Hepatocyte (in vitro differentiated cells): ENCODE data around the gene LDB3. TPM values are rescaled to one million over a fixed set of nuclear protein-coding genes. Genes with fewer than 3 reads are reported as not detected.

ENCODE experiments used
- DNase-seq: peaks from one replicate; pipeline ENCODE4 v3.0.0-alpha.2; 2016; ENCODE audit warnings: low spot score
- H2AFZ ChIP-seq: fragments of 200-600 bp; sonication (generic); 2 replicates; pipeline ENCODE4 v1.6.0; 2016; ENCODE audit warnings: antibody characterized with exemption, mild to moderate bottlenecking
- H3K27ac ChIP-seq: fragments of 200-600 bp; sonication (generic); 2 replicates; pipeline ENCODE4 v1.5.1; 2016; ENCODE audit warnings: mild to moderate bottlenecking
- H3K27me3 ChIP-seq: fragments of 200-600 bp; sonication (generic); 2 replicates; pipeline ENCODE4 v1.6.1; 2016
- H3K36me3 ChIP-seq: fragments of 200-600 bp; sonication (generic); replicated peaks from 2 replicates; pipeline ENCODE4 v1.5.1; 2016; ENCODE audit warnings: low read depth; ENCODE audit not compliant: insufficient read depth
- H3K4me1 ChIP-seq: fragments of 200-600 bp; sonication (generic); 2 replicates; pipeline ENCODE4 v1.5.1; 2016; ENCODE audit warnings: mild to moderate bottlenecking, moderate library complexity; ENCODE audit not compliant: insufficient read depth
- H3K4me2 ChIP-seq: fragments of 200-600 bp; sonication (generic); 2 replicates; pipeline ENCODE4 v1.6.0; 2016
- H3K4me3 ChIP-seq: fragments of 200-600 bp; sonication (generic); 2 replicates; pipeline ENCODE4 v1.5.1; 2016; ENCODE audit warnings: mild to moderate bottlenecking
- H3K79me2 ChIP-seq: fragments of 200-600 bp; sonication (generic); 2 replicates; pipeline ENCODE4 v1.6.0; 2017; ENCODE audit warnings: mild to moderate bottlenecking
- H3K9me2 ChIP-seq: fragments of 200-600 bp; sonication (generic); replicated peaks from 2 replicates; pipeline ENCODE4 v1.6.0; 2017; ENCODE audit warnings: mild to moderate bottlenecking; ENCODE audit not compliant: insufficient read depth
- H3K9me3 ChIP-seq: fragments of 200-600 bp; sonication (generic); 2 replicates; pipeline ENCODE4 v1.5.1; 2016; ENCODE audit warnings: low read depth, mild to moderate bottlenecking
- H4K20me1 ChIP-seq: fragments of 200-600 bp; sonication (generic); 2 replicates; pipeline ENCODE4 v1.6.0; 2016; ENCODE audit warnings: mild to moderate bottlenecking; ENCODE audit not compliant: insufficient read depth, poor library complexity, severe bottlenecking
- CTCF ChIP-seq: fragments of 200-600 bp; sonication (generic); IDR thresholded peaks from 2 replicates; pipeline ENCODE4 v1.5.1; 2016; ENCODE audit warnings: antibody characterized with exemption, mild to moderate bottlenecking; ENCODE audit not compliant: poor library complexity
- EZH2 ChIP-seq: fragments of 200-600 bp; sonication (generic); IDR thresholded peaks from 2 replicates; pipeline ENCODE4 v1.6.1; 2016; ENCODE audit warnings: antibody characterized with exemption, mild to moderate bottlenecking, borderline replicate concordance
- EZH2phosphoT487 ChIP-seq: fragments of 200-600 bp; sonication (generic); IDR thresholded peaks from one replicate; pipeline ENCODE4 v1.6.1; 2018; ENCODE audit warnings: antibody characterized with exemption, mild to moderate bottlenecking, low read depth, moderate library complexity; ENCODE audit not compliant: unreplicated experiment, severe bottlenecking
- WGBS: methylation state at CpG from one replicate; pipeline ENCODE4 v1.1.6; 2016; ENCODE audit warnings: low lambda C conversion rate; ENCODE audit errors: missing lambda C conversion rate; 5-methylcytosine and 5-hydroxymethylcytosine counted together
- polyA plus RNA-seq: library from polyadenylated mRNA; unstranded; fragments of >200 nt; fragmentation: Nextera tagmentation; extraction: Ambion mirVana; gene quantifications from 2 replicates; pipeline ENCODE4 v1.2.1, GENCODE V29; 2016
- total RNA-seq: library from RNA; depleted of rRNA; stranded (reverse); fragments of >200 nt; gene quantifications from 2 replicates; pipeline ENCODE4 v1.2.3, GENCODE V29; 2014

The LDB3 gene
- total and polyA plus RNA-seq, 2 experiments from 2014 or later = 0.31 TPM; not detected in 1

GRCh38 chr10:86775870-86776180, 107.5 kb downstream of the LDB3 start:
- H3K27ac ChIP-seq = peak overlapping the region; percentile 42
- peak overlapping the region; percentile 46 for H3K4me2 ChIP-seq
- H3K27me3 ChIP-seq = no peaks in the 10 kb centered on the region
- peaks cover 93% of the 10 kb centered on the region for H3K79me2 ChIP-seq
- no peaks in the 10 kb centered on the region for H3K9me3 ChIP-seq
- H3K4me1 ChIP-seq = peaks cover 14% of the 10 kb centered on the region
- H2AFZ ChIP-seq = no peak overlapping the region
- DNase-seq = no peak
- H4K20me1 ChIP-seq = peaks cover 73% of the 10 kb centered on the region
- no peak overlapping the region for H3K4me3 ChIP-seq
- no peaks in the 10 kb centered on the region for H3K9me2 ChIP-seq
- 58% methylated on average over 3 of the region's 3 CpGs for WGBS
- TF ChIP-seq CTCF = no peak
- no peak for TF ChIP-seq EZH2phosphoT487
- TF ChIP-seq EZH2 = no peak
- H3K36me3 ChIP-seq = no peaks in the 10 kb centered on the region

GRCh38 chr10:86779220-86780017, 111.1 kb downstream of the LDB3 start:
- no peak overlapping the region for H2AFZ ChIP-seq
- no peaks in the 10 kb centered on the region for H3K27me3 ChIP-seq
- H3K4me1 ChIP-seq = peaks cover 14% of the 10 kb centered on the region
- peaks cover 4% of the 10 kb centered on the region for H3K9me3 ChIP-seq
- H3K36me3 ChIP-seq = no peaks in the 10 kb centered on the region
- H3K4me2 ChIP-seq = no peak overlapping the region
- WGBS = 85% methylated on average over 5 of the region's 5 CpGs
- no peak overlapping the region for H3K27ac ChIP-seq
- DNase-seq = no peak
- H3K4me3 ChIP-seq = no peak overlapping the region
- H3K9me2 ChIP-seq = no peaks in the 10 kb centered on the region
- H3K79me2 ChIP-seq = peaks cover 95% of the 10 kb centered on the region
- H4K20me1 ChIP-seq = peaks cover 66% of the 10 kb centered on the region
- no peak for TF ChIP-seq CTCF
- TF ChIP-seq EZH2phosphoT487 = no peak
- TF ChIP-seq EZH2 = no peak

GRCh38 chr10:86782701-86783418, 114.5 kb downstream of the LDB3 start:
- 75% methylated on average over 1 of the region's 1 CpG for WGBS

More at GRCh38 chr10:86782701-86783418, 114.5 kb downstream of the LDB3 start:
- Histone ChIP-seq H3K4me1 (peaks cover 6% of the 10 kb centered on the region), H4K20me1 (peaks cover 63% of the 10 kb centered on the region), H3K79me2 (peaks cover 100% of the 10 kb centered on the region), H3K36me3 (no peaks in the 10 kb centered on the region), H3K9me3 (peaks cover 7% of the 10 kb centered on the region), H3K27ac (no peak overlapping the region), H3K4me2 (no peak overlapping the region), H3K4me3 (no peak overlapping the region), H2AFZ (no peak overlapping the region), H3K27me3 (no peaks in the 10 kb centered on the region), H3K9me2 (no peaks in the 10 kb centered on the region)
- DNase-seq = no peak
- TF ChIP-seq EZH2phosphoT487 = no peak
- no peak for TF ChIP-seq EZH2
- TF ChIP-seq CTCF = no peak
